ENCODE data around the gene DNM3. TPM values are rescaled to one million over a fixed set of nuclear protein-coding genes. Genes with fewer than 3 reads are reported as not detected.

Gene DNM3
- total and polyA plus RNA-seq, 9 of the 15 experiments (the other 6 are each of a cell fraction or from before 2014, with no cell fraction given) = 0.08 to 0.36 (median 0.22) TPM; not detected in 1

DNA sequence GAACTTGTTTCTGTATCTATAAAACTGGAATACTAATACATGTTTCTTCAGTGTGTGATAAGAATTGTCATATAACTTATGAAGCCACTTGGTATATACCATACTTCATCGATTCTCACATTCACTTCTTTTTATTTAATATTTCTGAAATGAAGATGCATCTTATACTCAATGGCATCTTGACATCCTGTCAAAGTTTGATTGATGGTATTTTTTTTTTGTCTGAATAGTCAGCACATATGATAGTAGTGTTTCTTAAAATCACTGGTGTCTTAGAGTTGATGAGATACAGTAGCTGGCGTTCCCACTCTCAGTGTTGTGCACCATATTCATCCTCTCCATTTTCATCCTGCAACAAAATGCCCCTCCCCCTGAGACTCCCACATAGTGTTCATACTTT, 544.7 kb downstream of the DNM3 start:
- peaks cover 12 to 23% of the 10 kb centered on the region in 2 experiments; a peak in 4 of 5 replicates for H3K27me3 ChIP-seq (ENCODE audit: control insufficient read depth in 2 of 2, insufficient read depth in 2 of 2, low read length in 2 of 2)
- no peaks in the 10 kb centered on the region for H3K4me1 ChIP-seq (replicated peaks in 1 of 2; ENCODE audit: control insufficient read depth in 2 of 2, insufficient read depth in 2 of 2, low read length in 2 of 2)
- FAIRE-seq (no peak), DNase-seq (ENCODE audit: extremely low read depth in 1 of 4, low spot score in 3 of 4) (no peak), ATAC-seq (no peak)
- TF ChIP-seq FUS (optimal IDR thresholded peaks at IDR 0.05; ENCODE audit: low read depth, low read length) = no peak
- TF ChIP-seq PKNOX1 (IDR thresholded peaks at IDR 0.05) = peak; percentile 18; the same call in 1 of the 2 replicates
- TF ChIP-seq PBX2 (CRISPR knock-in tag; IDR thresholded peaks at IDR 0.05; ENCODE audit: low read depth) = no peak
- peak; percentile 70 for TF ChIP-seq PBX2 (tag; conservative IDR thresholded peaks at IDR 0.05; ENCODE audit: low read depth)
- no peak for TF ChIP-seq TCF15 (CRISPR knock-in tag; IDR thresholded peaks at IDR 0.05)
- TF ChIP-seq ZNF778 (CRISPR knock-in tag; IDR thresholded peaks at IDR 0.05) = no peak
- TF ChIP-seq MEIS2 (IDR thresholded peaks at IDR 0.05; ENCODE audit: partially characterized antibody) = peak; percentile 62
- no peaks in the 10 kb centered on the region for H4K20me1 ChIP-seq (replicated peaks; ENCODE audit: control insufficient read depth, insufficient read depth, low read length)
- ChIA-PET POLR2A (no interaction called here), CTCF (ENCODE audit: low intra/inter-chr PET ratio) (no interaction called here)
- H3K79me2 ChIP-seq (ENCODE audit: control insufficient read depth, insufficient read depth, low read length) = no peaks in the 10 kb centered on the region
- no peak overlapping the region for H3K4me2 ChIP-seq (ENCODE audit: insufficient read depth, low read length)
- H3K4me3 ChIP-seq = no peak overlapping the region
- in situ Hi-C loops (cut with MboI) (no loop called here), intact Hi-C loops (cut with micrococcal nuclease) (no loop called here)
- no peaks in the 10 kb centered on the region for H3K9me1 ChIP-seq (ENCODE audit: control insufficient read depth, insufficient read depth, low read length)
- no peaks in the 10 kb centered on the region for H3K9me3 ChIP-seq (replicated peaks; ENCODE audit: control insufficient read depth, insufficient read depth, low read depth, low read length)
- no peak overlapping the region for H2AFZ ChIP-seq (ENCODE audit: low read depth, low read length)
- no peak overlapping the region for H3K27ac ChIP-seq (ENCODE audit: extremely low read depth, low read depth, low read length)
- H3K36me3 ChIP-seq (ENCODE audit: control insufficient read depth, insufficient read depth, low read length) = no peaks in the 10 kb centered on the region
- no TSS peak for BruUV-seq (replicated peaks)
- H3K9ac ChIP-seq (ENCODE audit: insufficient read depth in 1 of 2, low read depth in 2 of 2, low read length in 2 of 2) = no peak overlapping the region
- WGBS (ENCODE audit: insufficient coverage, low coverage, missing lambda C conversion rate) = 0% methylated on average over 2 of the region's 2 CpGs
